Spleen (tissue), 11 donors: ENCODE measurements around the gene ZNF326. TPM values are rescaled to one million over a fixed set of nuclear protein-coding genes. Genes with fewer than 3 reads are reported as not detected.

Experiments
- DNase-seq: peaks from one replicate; pipeline ENCODE4 v3.0.0-alpha.2; 2020
- H3K27ac ChIP-seq, 8 donors: fragments of 200-600 bp; sonication (generic) in 7 of 8; 1 replicate in 4 of 8; 2 replicates in 4 of 8; pipeline versions ENCODE4 v1.5.0 to v1.8.0; 2016 to 2021; ENCODE audit warnings: inconsistent platforms in 4 of 8, mild to moderate bottlenecking in 4 of 8, moderate library complexity in 1 of 8
- H3K27me3 ChIP-seq, 7 donors: fragments of 200-600 bp; sonication (generic) in 6 of 7; replicated peaks in 1 of 7; 1 replicate in 4 of 7; 2 replicates in 3 of 7; pipeline versions ENCODE4 v1.5.0 to v1.8.0; 2016 to 2021; ENCODE audit warnings: inconsistent platforms in 3 of 7, mild to moderate bottlenecking in 1 of 7
- H3K36me3 ChIP-seq, 6 donors: fragments of 200-600 bp; sonication (generic) in 5 of 6; 1 replicate in 4 of 6; 2 replicates in 2 of 6; pipeline versions ENCODE4 v1.5.0 to v1.8.0; 2016 to 2021; ENCODE audit warnings: inconsistent platforms in 2 of 6
- H3K4me1 ChIP-seq, 6 donors: fragments of 200-600 bp; sonication (generic) in 5 of 6; 1 replicate in 3 of 6; 2 replicates in 3 of 6; pipeline versions ENCODE4 v1.5.0 to v1.8.0; 2016 to 2021; ENCODE audit warnings: inconsistent platforms in 3 of 6
- H3K4me3 ChIP-seq, 8 donors: fragments of 200-600 bp; sonication (generic) in 7 of 8; 1 replicate in 4 of 8; 2 replicates in 4 of 8; pipeline versions ENCODE4 v1.5.0 to v1.8.0; 2016 to 2021; ENCODE audit warnings: inconsistent platforms in 4 of 8, mild to moderate bottlenecking in 4 of 8, moderate library complexity in 2 of 8
- H3K9me3 ChIP-seq, 8 donors: fragments of 200-600 bp; sonication (generic) in 7 of 8; 1 replicate in 4 of 8; 2 replicates in 4 of 8; pipeline versions ENCODE4 v1.5.0 to v1.8.0; 2016 to 2021; ENCODE audit warnings: inconsistent platforms in 4 of 8
- POLR2A ChIP-seq, 3 donors: fragments of 450-650 bp; IDR thresholded peaks; one replicate each; pipeline ENCODE4 v1.5.1; 2017; ENCODE audit warnings: antibody characterized with exemption in 3 of 3, mild to moderate bottlenecking in 1 of 3
- POLR2AphosphoS5 ChIP-seq, 3 donors: sonication (generic); formaldehyde crosslinking; IDR thresholded peaks; one replicate each; pipeline ENCODE4 v1.5.1; 2017; ENCODE audit warnings: antibody characterized with exemption in 3 of 3
- WGBS, 5 donors: extraction: QIAGEN DNeasy Blood & Tissue Kit in 3 of 5; methylation state at CpG; one replicate each; pipeline versions ENCODE4 v1.1.5 to v1.1.7; 2013 to 2018; 5-methylcytosine and 5-hydroxymethylcytosine counted together
- intact Hi-C: fragments of 100-400 bp; cut with DNase I; formaldehyde crosslinking; loops from one replicate; pipeline ENCODE4 v1.15.0; 2023; ENCODE audit warnings: low total_unique reads
- polyA plus RNA-seq, 3 donors: library from polyadenylated mRNA; stranded (reverse); fragments of 200-250 nt; gene quantifications; one replicate each; pipeline ENCODE4 v1.2.1, GENCODE V29; 2013
- total RNA-seq, 7 donors: library from RNA; depleted of rRNA in 3 of 7; stranded (reverse); fragments of >200 nt in 3 of 7; fragmentation: NEBNext Ultra II Directional in 4 of 7; extraction: Animal tissue kit (Norgen Biotek cat#: 25700) in 4 of 7; gene quantifications; one replicate each; pipeline versions ENCODE4 v1.1.0 to v1.2.1, GENCODE V29; 2016 to 2021
- TF ChIP-seq, protein P1 (sequence below), 11 experiments: fragments of 200-600 bp in 7 of 11; fragments of 450-650 bp in 4 of 11; sonication (generic) in 4 of 11; IDR thresholded peaks in 8 of 11; conservative IDR thresholded peaks in 3 of 11; 1 replicate in 7 of 11; 2 replicates in 4 of 11; pipeline versions ENCODE4 v1.4.0 to v1.8.0; 2016 to 2021; ENCODE audit warnings: antibody characterized with exemption in 11 of 11, inconsistent platforms in 4 of 11, mild to moderate bottlenecking in 1 of 11
- donor health status: healthy with polysubstance abuse.
- donor health status: DM: no; HTN: no; CAD: no; lungs with moderate emphysema.
- donor health status: DM: no; HTN: no; CAD: no.
- donor health status: Bipolar disorder and iron deficiency.
- donor health status: healthy.
- donor health status: DM: no; HTN: no; CAD: no.
- donor health status: DM: yes; HTN: yes; CAD: no.

The ZNF326 gene
- total and polyA plus RNA-seq, 10 donors, result 4.6 to 27.9 (median 18.6) TPM

DNA sequence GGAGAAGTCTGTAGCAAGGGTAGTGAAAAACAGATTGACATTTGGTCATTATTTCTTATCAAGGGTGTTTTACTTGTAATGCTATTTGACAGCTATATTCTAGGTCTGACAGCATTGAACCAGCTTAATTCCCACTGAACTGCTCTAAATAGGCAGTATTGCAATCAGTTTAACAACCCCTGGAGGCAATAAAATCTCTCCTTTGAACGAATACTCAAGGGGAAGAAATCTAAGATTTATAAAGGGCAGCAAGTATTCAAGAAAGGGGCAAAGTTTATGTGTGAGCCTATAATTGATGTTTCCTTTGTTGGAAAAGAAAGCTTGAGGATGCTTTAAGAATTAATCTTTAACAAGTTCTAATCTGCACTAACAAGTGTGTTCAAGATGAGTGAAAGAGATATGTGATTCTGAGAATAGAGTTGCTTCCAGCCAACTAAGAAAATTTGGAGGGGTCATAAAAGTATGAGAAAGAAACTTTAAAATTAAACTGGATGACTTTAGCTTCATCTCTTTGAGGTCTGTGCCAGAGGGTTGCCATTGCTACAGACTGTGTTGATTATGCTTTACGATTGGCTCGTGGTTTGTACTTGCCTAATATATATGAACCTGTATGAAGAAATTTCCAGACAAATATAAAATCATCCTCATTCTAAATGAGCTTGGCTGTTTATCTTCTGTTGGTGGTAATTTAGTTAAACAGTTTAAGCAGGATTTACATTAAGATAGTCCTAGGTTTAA, 72.5 kb downstream of the ZNF326 start:
- peaks cover 0 to 18% (median 0%) of the 10 kb centered on the region in 7 donors for H3K27me3 ChIP-seq
- DNase-seq, result no peak
- TF ChIP-seq POLR2AphosphoS5 (IDR thresholded peaks at IDR 0.05) (no peak), POLR2A (IDR thresholded peaks at IDR 0.05) (no peak)
- TF ChIP-seq, protein P1, sequence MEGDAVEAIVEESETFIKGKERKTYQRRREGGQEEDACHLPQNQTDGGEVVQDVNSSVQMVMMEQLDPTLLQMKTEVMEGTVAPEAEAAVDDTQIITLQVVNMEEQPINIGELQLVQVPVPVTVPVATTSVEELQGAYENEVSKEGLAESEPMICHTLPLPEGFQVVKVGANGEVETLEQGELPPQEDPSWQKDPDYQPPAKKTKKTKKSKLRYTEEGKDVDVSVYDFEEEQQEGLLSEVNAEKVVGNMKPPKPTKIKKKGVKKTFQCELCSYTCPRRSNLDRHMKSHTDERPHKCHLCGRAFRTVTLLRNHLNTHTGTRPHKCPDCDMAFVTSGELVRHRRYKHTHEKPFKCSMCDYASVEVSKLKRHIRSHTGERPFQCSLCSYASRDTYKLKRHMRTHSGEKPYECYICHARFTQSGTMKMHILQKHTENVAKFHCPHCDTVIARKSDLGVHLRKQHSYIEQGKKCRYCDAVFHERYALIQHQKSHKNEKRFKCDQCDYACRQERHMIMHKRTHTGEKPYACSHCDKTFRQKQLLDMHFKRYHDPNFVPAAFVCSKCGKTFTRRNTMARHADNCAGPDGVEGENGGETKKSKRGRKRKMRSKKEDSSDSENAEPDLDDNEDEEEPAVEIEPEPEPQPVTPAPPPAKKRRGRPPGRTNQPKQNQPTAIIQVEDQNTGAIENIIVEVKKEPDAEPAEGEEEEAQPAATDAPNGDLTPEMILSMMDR (IDR thresholded peaks at IDR 0.05 in 8 of 11, conservative IDR thresholded peaks at IDR 0.05 in 3 of 11), result no peak
- H3K9me3 ChIP-seq, result peaks cover 0 to 6% (median 0%) of the 10 kb centered on the region in 8 donors
- intact Hi-C loops, result no loop called here
- WGBS, 5 donors, result 72 to 90% (median 77%) methylated on average over 3 of the region's 3 CpGs
- no peak overlapping the region for H3K4me3 ChIP-seq
- no peak overlapping the region for H3K27ac ChIP-seq
- H3K4me1 ChIP-seq, result no peaks in the 10 kb centered on the region
- H3K36me3 ChIP-seq, result no peaks in the 10 kb centered on the region

DNA sequence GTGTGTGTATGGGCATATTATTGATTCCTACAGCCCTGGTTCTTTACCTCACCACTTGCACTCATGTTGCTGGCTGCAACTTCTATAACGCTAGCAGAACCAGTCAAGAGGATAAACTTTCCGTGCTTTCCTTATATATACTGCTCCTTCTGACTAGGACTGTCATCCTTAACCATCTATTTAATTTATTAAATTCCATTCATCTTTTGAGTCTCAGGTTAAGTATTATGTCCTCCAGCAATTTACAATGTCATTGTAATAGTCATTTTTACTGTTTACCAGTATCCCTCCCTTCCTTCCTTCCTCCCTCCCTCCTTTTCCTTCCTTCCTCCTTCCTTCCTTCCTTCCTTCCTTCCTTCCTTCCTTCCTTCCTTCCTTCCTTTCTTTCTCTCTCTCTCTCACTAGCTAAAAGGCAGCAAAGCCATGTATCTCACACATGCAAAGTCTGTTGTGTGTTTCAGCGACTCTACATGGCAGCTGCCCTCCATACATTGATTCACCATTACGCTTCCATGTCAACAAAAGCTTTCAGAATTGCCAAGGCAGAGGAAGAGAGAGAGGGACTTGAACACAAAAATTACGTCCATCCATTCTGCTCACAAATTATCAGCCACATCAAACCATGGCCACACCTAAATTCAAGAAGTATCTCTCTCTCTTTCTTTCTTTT, 73.8 kb downstream of the ZNF326 start:
- Histone ChIP-seq H3K36me3 (no peaks in the 10 kb centered on the region), H3K27ac (no peak overlapping the region), H3K27me3 (peaks cover 0 to 15% (median 0%) of the 10 kb centered on the region in 7 donors), H3K4me3 (no peak overlapping the region), H3K9me3 (peaks cover 0 to 6% (median 0%) of the 10 kb centered on the region in 8 donors), H3K4me1 (no peaks in the 10 kb centered on the region)
- TF ChIP-seq POLR2A (IDR thresholded peaks at IDR 0.05) (no peak), POLR2AphosphoS5 (IDR thresholded peaks at IDR 0.05) (no peak)
- TF ChIP-seq, protein P1 (IDR thresholded peaks at IDR 0.05 in 8 of 11, conservative IDR thresholded peaks at IDR 0.05 in 3 of 11), result no peak
- intact Hi-C loops, result no loop called here
- no peak for DNase-seq
- 89 to 96% (median 92%) methylated on average over 5 of the region's 5 CpGs for WGBS, 5 donors

DNA sequence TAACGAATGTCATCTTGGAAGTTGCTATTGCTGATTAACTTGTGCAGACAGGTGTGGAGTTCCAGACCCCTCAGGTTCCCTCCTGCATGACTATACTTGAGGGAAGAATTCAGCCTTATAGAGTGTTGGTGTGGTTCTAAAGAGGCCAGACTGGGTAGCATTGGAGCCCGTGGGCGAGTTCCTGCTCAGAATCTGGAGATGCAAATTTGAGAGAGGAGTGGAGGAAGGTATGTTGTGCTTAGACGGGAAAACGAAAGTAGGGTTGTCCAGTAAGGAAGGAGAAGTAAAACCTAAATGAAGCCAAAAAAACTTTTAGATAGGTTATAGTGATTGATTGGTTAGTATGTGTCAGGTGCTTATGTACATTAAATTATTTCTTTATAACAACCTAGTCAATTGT, 79.2 kb downstream of the ZNF326 start:
- Histone ChIP-seq H3K36me3 (no peaks in the 10 kb centered on the region), H3K27ac (no peak overlapping the region), H3K9me3 (peaks cover 0 to 4% (median 0%) of the 10 kb centered on the region in 8 donors), H3K4me3 (no peak overlapping the region), H3K27me3 (peaks cover 0 to 12% (median 0%) of the 10 kb centered on the region in 7 donors), H3K4me1 (no peaks in the 10 kb centered on the region)
- intact Hi-C loops, result no loop called here
- no peak for DNase-seq
- 45 to 59% (median 49%) methylated on average over 5 of the region's 5 CpGs for WGBS, 5 donors
- no peak for TF ChIP-seq POLR2AphosphoS5 (IDR thresholded peaks at IDR 0.05)
- TF ChIP-seq, protein P1 (IDR thresholded peaks at IDR 0.05 in 8 of 11, conservative IDR thresholded peaks at IDR 0.05 in 3 of 11), result no peak
- no peak for TF ChIP-seq POLR2A (IDR thresholded peaks at IDR 0.05)

DNA sequence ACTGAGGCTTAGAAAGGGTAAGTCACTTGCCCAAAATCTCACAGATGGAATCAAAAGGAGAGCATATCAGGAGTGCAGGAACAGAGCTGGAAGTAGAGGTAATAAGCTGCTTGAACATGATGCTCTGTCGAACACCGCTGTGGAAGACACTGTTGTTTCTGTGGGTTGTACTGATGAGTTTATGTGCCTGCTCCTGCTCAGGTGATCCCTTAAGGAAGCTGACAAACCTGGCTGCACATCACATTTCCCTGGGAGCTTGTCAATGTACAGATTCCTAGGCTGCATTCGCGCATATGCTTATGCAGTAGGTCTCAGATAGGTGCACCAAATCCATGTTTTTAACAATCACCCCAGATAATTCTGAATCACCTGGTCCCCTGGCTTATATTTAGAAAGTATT, 79.7 kb downstream of the ZNF326 start:
- no peak overlapping the region for H3K4me3 ChIP-seq
- H3K36me3 ChIP-seq, result no peaks in the 10 kb centered on the region
- H3K27me3 ChIP-seq, result peaks cover 0 to 12% (median 0%) of the 10 kb centered on the region in 7 donors
- no peaks in the 10 kb centered on the region for H3K4me1 ChIP-seq
- peaks cover 0 to 4% (median 0%) of the 10 kb centered on the region in 8 donors for H3K9me3 ChIP-seq
- TF ChIP-seq POLR2AphosphoS5 (IDR thresholded peaks at IDR 0.05) (no peak), POLR2A (IDR thresholded peaks at IDR 0.05) (no peak)
- TF ChIP-seq, protein P1 (IDR thresholded peaks at IDR 0.05 in 8 of 11, conservative IDR thresholded peaks at IDR 0.05 in 3 of 11), result no peak
- 77 to 98% (median 94%) methylated on average over 4 of the region's 4 CpGs for WGBS, 5 donors
- intact Hi-C loops, result no loop called here
- no peak overlapping the region for H3K27ac ChIP-seq
- DNase-seq, result no peak
